Parathyroid adenoma (tissue), 2 donors: ENCODE results near the gene RASA3.

ENCODE experiments used
- H2AFZ ChIP-seq: fragments of 300-600 bp; sonication (generic); one replicate; pipeline ENCODE4 v1.7.0; 2017; ENCODE audit warnings: antibody characterized with exemption, mild to moderate bottlenecking
- H3K27ac ChIP-seq: fragments of 300-600 bp; sonication (generic); one replicate; pipeline ENCODE4 v1.7.0; 2017
- H3K27me3 ChIP-seq: fragments of 300-600 bp; sonication (generic); one replicate; pipeline ENCODE4 v1.7.0; 2017; ENCODE audit warnings: low read length; ENCODE audit not compliant: control insufficient read depth, insufficient read depth
- H3K36me3 ChIP-seq: fragments of 300-600 bp; sonication (generic); one replicate; pipeline ENCODE4 v1.7.0; 2017; ENCODE audit warnings: low read length; ENCODE audit not compliant: control insufficient read depth, insufficient read depth
- H3K4me1 ChIP-seq: fragments of 300-600 bp; sonication (generic); one replicate; pipeline ENCODE4 v1.7.0; 2017; ENCODE audit warnings: control low read depth
- H3K4me2 ChIP-seq: fragments of 300-600 bp; sonication (generic); one replicate; pipeline ENCODE4 v1.7.0; 2017; ENCODE audit warnings: low read length
- H3K4me3 ChIP-seq: fragments of 300-600 bp; sonication (generic); one replicate; pipeline ENCODE4 v1.7.0; 2017; ENCODE audit warnings: low read depth, low read length
- H3K79me2 ChIP-seq: fragments of 300-600 bp; sonication (generic); one replicate; pipeline ENCODE4 v1.7.0; 2017; ENCODE audit warnings: control low read depth
- H3K9ac ChIP-seq: fragments of 300-600 bp; sonication (generic); one replicate; pipeline ENCODE4 v1.7.0; 2017; ENCODE audit warnings: mild to moderate bottlenecking
- H3K9me3 ChIP-seq: fragments of 300-600 bp; sonication (generic); one replicate; pipeline ENCODE4 v1.7.0; 2017; ENCODE audit warnings: low read length; ENCODE audit not compliant: control insufficient read depth
- TF ChIP-seq, protein P1 (sequence below): fragments of 300-600 bp; sonication (generic); IDR thresholded peaks from one replicate; pipeline ENCODE4 v1.7.0; 2017; ENCODE audit warnings: antibody characterized with exemption, mild to moderate bottlenecking
- donor health status: primary hyperparathyroidism.

Gene RASA3

GRCh38 chr13:114034481-114034891 is 97.9 kb downstream of the RASA3 start:
- no peaks in the 10 kb centered on the region for H3K79me2 ChIP-seq
- H3K9me3 ChIP-seq, result no peaks in the 10 kb centered on the region
- H2AFZ ChIP-seq, result no peak overlapping the region
- TF ChIP-seq, protein P1, sequence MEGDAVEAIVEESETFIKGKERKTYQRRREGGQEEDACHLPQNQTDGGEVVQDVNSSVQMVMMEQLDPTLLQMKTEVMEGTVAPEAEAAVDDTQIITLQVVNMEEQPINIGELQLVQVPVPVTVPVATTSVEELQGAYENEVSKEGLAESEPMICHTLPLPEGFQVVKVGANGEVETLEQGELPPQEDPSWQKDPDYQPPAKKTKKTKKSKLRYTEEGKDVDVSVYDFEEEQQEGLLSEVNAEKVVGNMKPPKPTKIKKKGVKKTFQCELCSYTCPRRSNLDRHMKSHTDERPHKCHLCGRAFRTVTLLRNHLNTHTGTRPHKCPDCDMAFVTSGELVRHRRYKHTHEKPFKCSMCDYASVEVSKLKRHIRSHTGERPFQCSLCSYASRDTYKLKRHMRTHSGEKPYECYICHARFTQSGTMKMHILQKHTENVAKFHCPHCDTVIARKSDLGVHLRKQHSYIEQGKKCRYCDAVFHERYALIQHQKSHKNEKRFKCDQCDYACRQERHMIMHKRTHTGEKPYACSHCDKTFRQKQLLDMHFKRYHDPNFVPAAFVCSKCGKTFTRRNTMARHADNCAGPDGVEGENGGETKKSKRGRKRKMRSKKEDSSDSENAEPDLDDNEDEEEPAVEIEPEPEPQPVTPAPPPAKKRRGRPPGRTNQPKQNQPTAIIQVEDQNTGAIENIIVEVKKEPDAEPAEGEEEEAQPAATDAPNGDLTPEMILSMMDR, result no peak
- H3K4me2 ChIP-seq, result no peak overlapping the region
- no peak overlapping the region for H3K4me3 ChIP-seq
- no peaks in the 10 kb centered on the region for H3K4me1 ChIP-seq
- no peaks in the 10 kb centered on the region for H3K36me3 ChIP-seq
- H3K27ac ChIP-seq, result no peak overlapping the region
- H3K9ac ChIP-seq, result no peak overlapping the region
- no peaks in the 10 kb centered on the region for H3K27me3 ChIP-seq

DNA sequence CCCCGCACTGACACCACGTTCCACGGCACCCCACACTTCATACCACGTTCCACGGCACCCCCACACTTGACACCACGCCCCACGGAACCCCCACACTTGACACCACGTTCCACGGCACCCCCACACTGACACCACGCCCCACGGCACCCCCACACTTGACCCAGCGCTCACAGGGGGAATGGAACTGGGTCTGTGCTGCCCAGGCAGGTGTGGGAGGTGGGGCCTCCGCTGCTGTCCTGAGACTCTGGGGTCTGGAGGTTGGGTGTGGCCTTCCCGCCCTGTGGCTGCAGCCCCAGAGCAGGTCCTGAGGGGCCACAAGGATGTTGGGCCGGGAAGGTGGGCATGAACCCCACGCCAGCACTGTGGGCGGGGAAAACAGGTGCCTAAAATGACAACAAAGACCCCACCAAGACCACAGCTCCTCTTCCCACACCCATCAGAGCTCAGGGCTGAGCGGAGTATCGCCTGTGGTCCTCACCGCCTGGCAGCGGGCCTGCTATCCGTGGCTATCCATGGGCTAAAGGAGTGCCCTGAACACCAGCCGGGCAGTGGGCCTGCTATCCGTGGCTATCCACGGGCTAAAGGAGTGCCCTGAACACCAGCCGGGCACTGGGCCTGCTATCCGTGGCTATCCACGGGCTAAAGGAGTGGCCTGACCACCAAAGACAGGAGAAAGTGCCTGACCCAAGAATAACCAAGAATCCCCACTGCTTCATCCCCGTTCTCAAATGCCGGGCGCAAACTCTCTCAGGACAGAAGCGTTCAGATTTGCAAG is 98.7 kb downstream of the RASA3 start:
- no peak overlapping the region for H3K9ac ChIP-seq
- H3K4me1 ChIP-seq, result no peaks in the 10 kb centered on the region
- no peaks in the 10 kb centered on the region for H3K27me3 ChIP-seq
- no peak overlapping the region for H3K4me3 ChIP-seq
- no peak overlapping the region for H3K4me2 ChIP-seq
- no peak overlapping the region for H2AFZ ChIP-seq
- H3K27ac ChIP-seq, result no peak overlapping the region
- no peaks in the 10 kb centered on the region for H3K36me3 ChIP-seq
- no peaks in the 10 kb centered on the region for H3K79me2 ChIP-seq
- no peaks in the 10 kb centered on the region for H3K9me3 ChIP-seq
- TF ChIP-seq, protein P1, result no peak

DNA sequence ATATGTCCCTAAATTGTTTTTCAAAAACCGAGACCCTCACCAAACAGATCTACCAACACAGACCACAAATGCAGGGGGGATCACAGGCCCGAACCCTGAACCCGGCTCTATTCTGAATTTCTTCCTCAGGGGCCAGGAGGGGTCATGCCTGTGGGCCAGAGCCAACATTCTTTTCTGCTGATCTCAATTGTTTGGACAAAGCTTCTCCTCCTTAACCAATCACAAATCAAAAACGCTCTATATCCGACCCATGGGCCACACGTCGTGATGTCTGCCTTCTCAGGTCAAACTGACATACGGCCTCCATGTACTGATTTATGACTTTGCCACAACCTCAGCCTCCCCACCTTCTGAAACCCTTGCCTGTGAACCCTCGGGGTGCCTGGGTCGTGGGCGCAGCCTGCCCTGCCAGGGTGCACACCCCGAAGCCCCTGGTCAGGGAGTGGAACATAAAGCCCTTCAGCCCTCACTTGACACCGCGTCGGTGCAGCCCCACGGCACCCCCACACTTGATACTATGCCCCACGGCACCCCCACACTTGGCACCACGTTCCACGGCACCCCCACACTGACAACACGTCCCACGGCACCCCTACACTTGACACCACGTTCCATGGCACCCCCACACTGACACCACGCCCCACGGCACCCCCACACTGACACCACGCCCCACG is 100.2 kb downstream of the RASA3 start:
- Histone ChIP-seq H3K27ac (no peak overlapping the region), H3K79me2 (no peaks in the 10 kb centered on the region), H3K36me3 (no peaks in the 10 kb centered on the region), H3K4me3 (no peak overlapping the region), H3K9me3 (no peaks in the 10 kb centered on the region), H3K4me2 (no peak overlapping the region), H3K9ac (no peak overlapping the region), H3K27me3 (no peaks in the 10 kb centered on the region), H2AFZ (no peak overlapping the region), H3K4me1 (no peaks in the 10 kb centered on the region)
- TF ChIP-seq, protein P1, result no peak

- Histone ChIP-seq H2AFZ (no peak overlapping the region), H3K4me1 (no peaks in the 10 kb centered on the region), H3K4me2 (no peak overlapping the region), H3K27ac (no peak overlapping the region), H3K36me3 (no peaks in the 10 kb centered on the region), H3K27me3 (no peaks in the 10 kb centered on the region), H3K79me2 (no peaks in the 10 kb centered on the region), H3K9me3 (no peaks in the 10 kb centered on the region), H3K4me3 (no peak overlapping the region), H3K9ac (no peak overlapping the region)
- TF ChIP-seq, protein P1, result no peak
Observed at GRCh38 chr13:114031631-114032030, 100.8 kb downstream of the RASA3 start.
